Inferior parietal cortex (tissue), 1 donor: Measurements from ENCODE around the gene GNGT1.
"Not testable (repeated sequence)": the region's sequence is repeated elsewhere in the genome, so short reads cannot be mapped to it uniquely, and the experiment has no call there.

Experiments used
- DNase-seq: peaks from one replicate; pipeline ENCODE4 v3.0.0-alpha.2; 2016; ENCODE audit errors: extremely low spot score

The GNGT1 gene

DNA sequence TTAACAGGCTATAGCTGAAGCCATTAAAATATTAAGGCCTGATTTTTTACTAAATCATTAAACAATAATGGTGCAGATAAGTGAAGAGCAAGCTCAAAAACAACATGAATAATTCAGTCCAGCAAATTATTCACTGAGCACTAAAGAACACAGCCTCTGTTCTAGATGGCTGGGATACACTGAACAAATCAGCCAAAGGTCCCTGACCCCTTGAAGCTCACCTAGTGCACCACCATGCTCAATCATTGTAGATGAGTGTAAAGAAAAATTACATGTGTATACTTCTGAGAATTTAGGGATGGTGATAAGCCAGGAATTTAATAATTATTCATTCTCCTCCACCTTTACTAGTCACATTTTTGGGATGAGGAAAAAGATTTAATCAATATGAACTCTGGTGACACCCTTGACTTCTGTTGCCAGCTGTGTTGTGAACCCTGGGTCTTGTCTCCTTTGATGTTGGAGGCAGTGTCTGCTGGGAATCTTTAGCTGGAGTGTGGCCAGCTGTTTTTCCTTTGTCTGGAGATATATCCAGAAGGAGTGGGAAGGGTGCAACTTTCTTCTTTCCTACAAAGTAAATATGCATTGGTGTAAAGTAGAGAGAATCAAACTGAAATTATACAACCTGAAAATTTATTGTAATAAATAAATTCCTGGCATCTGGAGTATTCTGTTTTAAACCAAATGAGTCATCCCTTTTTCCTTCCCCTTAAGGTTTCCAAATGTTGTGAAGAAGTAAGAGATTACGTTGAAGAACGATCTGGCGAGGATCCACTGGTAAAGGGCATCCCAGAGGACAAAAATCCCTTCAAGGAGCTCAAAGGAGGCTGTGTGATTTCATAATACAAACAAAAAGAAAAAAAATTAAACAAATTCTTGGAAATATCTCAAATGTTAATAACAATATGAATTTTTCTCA is 4.0 kb downstream of the GNGT1 start:
- DNase-seq: no peak

DNA sequence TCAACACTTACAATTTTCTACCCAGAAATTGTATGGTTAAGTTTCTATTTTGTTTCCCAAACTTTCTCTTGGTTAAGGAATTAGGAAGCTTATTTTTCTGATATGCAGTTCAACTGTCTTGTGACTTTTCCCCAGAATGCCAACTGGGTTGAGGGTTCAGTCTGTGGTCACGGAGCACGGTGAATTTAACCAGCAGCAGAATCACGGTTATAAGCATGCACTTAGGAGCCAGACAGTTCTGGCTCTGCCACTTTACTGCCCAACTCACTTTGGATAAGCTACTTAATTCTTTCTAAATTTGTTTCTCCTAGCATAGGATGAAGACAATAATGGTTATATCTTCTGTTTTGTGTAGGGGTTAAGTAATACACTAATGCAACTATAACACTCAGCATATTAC is 4.9 kb downstream of the GNGT1 start:
- DNase-seq: not testable (repeated sequence)

DNA sequence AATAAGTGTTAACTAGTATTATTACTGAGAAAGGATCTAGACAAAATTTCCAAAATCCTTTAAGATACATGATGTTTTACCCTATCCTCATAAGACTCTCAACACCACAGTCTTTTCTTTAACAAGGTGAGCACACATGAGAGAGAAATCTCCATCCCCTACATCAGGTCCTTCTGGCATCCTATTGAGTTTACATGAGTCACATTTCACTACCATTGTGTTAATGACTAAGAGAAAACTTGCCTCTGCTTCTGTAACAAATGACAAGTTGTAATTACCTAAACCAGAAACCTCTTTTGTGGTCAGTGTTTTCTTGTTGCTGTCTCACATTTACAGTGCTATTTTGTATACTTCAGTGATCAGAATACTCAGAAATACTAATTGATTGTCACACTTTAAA is 5.3 kb downstream of the GNGT1 start:
- DNase-seq: not testable (repeated sequence)

DNA sequence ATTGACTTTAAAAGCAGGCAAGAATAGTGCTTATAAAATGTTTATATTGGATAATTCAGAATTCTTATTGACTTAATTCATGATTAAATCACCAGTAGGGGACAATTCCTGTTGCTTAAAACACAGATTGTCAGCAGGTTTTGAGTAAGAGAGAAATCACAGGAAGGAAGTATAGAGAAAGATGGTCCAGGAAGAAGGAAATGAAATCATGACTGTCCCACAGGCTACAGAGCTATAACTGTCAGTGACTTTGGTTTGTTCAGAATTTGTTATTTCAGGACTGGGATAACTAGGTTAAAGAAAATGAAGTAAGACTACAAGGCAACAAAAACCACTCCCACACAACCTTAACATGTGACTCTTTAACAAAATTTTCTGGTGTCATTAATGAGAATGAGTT is 6.8 kb downstream of the GNGT1 start:
- no peak for DNase-seq

DNA sequence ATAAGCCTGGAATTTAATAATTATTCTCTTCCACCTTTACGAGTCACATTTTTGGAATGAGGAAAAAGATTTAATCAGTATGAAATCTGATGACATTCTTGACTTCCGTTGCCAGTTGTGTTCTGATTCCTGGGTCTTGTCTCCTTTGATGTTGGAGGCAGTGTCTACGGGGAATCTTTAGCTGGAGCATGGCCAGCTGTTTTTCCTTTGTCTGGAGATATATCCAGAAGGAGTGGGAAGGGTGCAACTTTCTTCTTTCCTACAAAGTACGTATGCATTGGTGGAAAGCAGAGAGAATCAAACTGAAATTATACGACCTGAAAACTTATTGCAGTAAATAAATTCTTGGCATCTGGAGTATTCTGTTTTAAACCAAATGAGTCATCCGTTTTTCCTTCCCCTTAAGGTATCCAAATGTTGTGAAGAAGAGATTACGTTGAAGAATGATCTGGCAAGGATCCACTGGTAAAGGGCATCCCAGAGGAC is 8.3 kb downstream of the GNGT1 start:
- no peak for DNase-seq

DNA sequence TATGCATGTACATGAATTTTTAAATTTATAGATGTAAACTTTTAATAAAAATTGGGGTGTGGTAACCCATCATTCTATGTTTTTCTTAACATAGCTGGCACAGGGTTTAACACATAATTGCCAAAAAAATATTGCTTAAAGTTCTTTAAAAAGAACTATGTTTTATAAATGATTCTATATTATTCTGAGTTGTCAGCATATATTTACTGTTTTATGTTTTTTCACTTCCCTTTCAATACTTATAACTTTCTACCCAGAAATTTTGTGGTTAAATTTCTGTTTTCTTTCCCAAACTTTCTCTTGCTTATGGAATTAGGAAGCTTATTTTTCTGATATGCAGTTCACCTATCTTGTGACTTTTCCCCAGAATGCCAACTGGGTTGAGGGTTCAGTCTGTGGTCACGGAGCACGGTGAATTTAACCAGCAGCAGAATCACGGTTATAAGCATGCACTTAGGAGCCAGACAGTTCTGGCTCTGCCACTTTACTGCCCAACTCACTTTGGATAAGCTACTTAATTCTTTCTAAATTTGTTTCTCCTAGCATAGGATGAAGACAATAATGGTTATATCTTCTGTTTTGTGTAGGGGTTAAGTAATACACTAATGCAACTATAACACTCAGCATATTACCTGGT is 9.0 kb downstream of the GNGT1 start:
- DNase-seq: not testable (repeated sequence)

DNA sequence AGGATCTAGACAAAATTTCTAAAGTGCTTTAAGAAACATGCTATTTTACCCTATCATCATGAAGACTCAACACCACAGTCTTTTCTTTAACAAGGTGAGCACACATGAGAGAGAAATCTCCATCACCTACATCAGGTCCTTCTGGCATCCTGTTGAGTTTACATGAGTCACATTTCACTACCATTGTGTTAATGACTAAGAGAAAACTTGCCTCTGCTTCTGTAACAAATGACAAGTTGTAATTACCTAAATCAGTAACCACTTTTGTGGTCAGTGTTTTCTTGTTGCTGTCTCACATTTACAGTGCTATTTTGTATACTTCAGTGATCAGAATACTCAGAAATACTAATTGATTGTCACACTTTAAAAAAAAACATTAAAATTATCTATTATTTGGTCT is 9.5 kb downstream of the GNGT1 start:
- not testable (repeated sequence) for DNase-seq

DNA sequence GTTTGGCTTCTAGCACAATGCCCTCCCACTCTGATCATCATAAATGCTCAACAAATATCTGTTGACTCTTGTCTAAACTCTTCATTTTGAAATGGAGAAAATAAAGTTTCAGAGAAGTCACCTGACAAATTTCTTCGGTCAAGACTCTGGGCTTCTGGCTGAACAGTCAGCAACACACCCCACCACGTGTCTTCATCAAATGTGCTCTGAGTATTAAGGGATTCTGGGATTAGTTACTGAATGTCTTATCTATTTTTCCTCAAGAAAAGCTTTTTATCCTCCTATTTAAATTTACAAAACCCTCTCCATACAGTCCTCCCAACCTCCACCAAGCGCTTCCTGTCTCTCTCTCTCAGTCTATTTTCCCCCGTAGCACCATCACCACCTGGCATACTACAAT is 9.9 kb downstream of the GNGT1 start:
- not testable (repeated sequence) for DNase-seq

DNA sequence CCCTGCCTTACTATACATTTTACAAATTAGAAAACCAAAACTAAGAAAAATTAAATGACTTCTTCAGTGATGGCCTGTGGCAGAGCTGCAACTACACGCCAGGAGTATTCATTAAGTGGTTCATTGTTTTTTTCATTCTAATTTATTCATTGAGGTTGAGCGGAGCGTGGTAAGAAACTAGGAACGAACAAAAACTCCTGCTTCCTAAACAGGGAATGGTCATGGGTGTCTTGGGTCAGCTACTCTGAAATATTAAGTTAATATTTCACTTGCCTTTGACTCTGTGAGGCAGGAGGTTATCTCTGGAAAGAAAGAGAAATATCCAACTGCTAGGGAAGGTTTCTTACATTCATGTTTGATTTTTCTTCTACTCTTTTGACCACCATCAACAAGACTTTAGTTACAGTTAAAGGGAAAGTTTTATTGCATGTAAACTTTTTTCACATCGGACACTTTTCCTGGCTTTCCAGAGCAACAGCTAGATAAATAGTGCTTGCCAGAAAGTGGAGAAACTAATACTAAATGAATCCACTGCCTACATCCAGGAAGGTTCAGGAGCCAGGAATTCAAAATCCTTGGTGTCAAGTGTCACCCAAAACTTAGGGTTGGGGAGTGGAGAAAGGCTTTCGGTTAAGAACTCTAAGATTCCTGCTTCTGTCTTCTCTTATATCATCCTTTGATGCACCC is 14.3 kb downstream of the GNGT1 start:
- DNase-seq: no peak

DNA sequence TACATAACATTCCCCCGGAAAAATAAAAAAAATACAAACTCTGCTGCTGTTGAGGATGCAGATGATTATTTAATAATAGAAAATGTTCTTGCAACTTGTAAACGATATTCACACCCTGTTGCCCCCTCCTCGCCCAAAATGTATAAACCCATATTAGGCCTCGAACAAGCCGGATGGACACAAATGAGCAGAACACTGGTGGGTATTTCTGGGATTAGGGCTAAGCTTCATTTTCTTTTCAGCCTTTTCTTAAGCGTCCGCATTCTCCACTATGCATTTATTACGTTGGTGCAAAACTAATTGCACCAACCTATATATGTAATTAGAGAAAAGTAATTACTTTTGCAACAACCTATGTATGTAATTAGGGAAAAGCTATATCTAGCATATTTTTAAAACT is 14.8 kb downstream of the GNGT1 start:
- DNase-seq: no peak

DNA sequence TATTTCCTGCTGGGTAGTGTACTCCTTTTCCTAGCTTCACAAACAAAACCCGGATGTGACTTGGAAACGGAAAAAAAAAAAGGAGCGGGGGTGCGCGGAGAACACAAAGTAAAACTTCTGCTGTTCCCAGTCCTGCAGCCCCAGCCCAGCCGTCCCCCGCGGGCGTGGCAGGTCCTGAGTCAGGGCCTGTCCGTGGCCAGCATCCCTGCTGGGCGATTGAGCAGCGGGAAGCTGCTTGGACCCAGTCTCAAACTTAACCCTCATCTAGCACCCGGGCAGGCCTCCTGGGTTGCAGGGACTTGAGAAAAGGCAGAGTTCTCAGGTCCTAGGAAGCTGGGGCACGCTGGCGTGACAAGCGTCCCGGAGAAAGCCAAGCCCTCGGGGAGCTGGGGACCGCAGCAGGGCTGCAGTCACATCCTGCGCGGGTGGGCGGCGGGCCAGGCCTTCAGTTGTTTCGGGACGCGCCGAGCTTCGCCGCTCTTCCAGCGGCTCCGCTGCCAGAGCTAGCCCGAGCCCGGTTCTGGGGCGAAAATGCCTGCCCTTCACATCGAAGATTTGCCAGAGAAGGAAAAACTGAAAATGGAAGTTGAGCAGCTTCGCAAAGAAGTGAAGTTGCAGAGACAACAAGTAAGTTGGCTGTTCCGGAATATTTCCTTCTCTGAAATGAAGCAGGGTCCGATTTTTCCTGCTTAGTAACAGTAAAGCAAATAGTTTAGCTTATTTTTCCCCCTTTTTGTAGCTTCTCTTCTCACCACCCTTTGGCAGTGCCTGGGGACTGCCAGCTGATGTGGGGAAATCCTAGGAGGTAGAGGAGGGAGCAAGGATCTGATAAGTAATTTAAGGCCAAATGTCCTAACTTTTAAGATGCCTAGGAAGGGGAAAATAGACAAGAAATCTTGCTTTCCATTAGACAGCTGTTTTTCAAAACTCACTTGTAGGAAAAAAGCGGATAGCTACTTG is 15.5 kb downstream of the GNGT1 start, which contains the start of gene GNG11:
GNG11 (plus strand) TSS at position 129 of the 960 bp plus-strand sequence; CDS start at position 532, 403 bp downstream.
- DNase-seq: peak; percentile 18

DNA sequence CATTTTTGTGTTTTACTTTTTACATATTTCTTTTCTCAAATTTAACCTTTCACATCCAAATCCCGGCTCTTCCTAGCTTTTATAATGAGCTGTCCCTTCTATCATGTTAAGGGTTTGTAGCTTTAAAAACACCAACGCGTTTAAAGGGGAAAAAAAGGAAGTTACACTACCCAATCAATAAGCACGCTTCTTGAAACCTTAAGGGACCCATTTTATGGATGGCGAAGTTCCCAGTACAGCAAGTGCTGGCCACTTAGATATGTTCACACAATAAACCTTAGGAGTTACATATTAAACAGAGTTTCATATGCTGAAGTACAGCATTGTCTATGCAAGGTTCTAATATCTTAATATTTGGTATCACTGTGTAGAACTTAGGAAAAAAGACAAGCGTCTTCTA is 16.9 kb downstream of the GNGT1 start:
- DNase-seq: no peak

DNA sequence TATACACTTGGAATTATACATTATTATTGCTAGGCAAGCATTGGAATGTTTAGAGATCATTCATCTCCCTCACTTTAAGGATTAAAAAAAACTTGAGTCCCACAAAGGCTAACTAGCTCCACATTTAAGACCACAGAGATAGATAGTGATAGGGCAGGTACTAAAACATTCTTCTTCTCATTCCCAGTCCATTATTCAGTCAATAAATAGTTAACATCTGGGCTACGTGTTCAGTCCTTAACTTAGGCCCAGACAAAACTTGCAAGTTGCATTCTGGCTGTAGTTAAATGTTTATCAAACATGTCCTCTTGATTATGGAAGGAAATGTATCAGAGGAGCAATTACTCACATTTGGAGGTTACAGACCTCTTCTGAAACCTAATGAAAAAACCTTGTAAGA is 17.6 kb downstream of the GNGT1 start:
- no peak for DNase-seq

DNA sequence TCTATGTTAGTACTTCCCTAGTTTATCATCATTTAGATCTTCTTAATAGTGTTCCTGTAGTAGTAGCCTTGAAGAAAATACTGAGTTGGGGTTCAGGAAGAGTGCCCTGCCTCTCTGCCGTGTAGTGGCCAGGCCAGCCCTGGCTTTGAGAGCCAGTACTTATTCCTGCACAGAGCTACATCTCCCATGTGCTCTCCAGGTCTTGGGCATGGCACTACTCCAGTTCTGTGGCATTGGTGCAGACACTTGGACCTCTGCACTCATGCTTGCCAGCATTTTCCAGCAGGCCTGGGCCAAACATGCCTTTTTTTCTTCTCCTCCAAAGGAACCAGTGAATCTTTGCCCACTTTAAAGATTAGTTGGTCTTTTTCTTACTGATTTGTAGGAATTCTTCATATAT is 20.4 kb downstream of the GNGT1 start:
- no peak for DNase-seq

DNA sequence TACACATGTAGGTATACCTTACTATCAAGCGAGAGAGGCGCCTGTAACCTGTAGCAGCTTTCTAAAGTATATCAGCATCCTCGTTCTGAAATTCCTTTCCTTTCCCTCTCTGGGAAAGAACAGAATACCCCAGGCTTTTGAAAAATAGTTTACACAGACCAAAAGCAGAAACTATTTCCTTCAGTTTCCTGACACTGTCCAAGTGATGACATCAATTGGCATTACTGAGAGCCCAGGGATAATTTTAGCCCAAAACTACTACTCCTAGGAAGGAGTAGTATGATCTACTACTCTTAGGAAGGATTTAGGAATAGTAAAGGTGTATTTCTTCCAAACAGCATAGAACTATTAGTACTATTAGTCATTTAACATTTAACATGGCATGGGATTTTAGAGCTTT is 21.2 kb downstream of the GNGT1 start:
- DNase-seq: no peak

DNA sequence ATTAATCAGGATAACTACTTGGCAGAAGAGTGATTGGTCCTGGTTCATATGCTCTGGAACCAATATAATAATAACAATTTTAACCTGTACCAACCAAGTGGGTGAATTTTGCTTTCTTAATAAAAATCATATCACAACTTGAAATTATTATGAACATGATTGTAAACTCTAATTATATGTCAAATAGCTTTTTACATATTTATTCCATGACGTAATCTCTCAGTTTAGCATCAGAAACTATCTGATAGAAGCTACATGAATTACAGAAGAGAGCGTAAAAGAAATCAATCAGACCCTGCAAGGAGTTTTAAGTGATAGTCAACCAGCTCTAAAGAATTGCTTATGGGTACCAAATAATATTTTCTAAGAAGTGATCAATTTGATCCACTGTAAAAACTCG is 25.3 kb downstream of the GNGT1 start:
- DNase-seq: no peak

DNA sequence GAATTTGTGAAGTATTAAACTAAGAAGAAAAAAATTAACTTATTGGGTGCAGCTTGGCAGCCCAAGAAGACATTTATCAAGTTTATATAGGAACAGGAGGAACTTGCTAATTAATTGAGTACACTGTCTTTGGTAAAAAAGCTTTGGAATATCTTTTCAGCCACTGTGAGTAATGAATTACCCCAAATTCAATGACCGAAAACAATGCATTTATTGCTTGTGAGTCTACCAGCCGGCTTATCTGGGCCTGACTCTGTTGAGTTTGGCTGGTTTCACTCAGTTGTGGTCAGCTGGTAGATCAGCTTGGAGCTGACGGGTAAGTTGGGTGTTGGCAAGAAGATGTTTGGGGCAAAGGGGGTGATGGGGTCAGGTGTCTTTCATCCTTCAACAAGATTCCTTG is 26.8 kb downstream of the GNGT1 start:
- no peak for DNase-seq

DNA sequence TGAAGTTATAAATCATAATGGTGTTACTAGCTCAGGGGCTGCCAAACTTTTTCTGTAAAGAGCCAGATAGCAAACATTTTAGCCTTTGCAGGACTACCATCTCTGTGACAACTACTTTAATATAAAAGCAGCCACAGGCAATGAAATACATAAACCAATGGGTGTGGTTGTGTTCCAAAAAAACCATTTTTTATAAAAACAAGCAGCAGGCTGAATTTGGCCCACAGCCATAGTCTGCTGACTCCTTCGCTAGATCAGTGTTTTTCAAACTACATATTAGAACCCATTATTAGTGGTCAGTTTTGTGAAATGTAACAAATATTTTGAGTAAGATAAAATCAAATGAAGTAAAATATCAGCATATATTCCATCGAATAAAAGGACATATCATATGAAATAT is 28.7 kb downstream of the GNGT1 start:
- DNase-seq: no peak

DNA sequence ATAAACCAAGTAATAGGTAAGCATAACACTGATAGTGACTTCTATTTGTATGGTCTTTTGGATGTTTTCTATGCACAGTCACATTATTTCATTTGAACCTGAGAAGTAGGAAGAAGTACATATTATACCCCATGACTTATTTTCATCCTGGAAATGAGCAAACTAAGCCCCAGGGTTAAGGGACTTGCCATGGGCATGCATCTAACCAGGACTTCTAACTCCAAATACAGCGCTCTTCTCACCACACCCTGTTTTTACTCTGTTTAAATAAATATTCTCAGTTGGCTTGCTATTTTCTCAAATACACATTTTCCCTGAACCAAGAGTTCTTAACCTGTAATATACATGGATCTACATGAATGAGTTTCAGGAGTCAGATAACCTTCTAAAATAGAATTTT is 31.5 kb downstream of the GNGT1 start:
- DNase-seq: no peak

DNA sequence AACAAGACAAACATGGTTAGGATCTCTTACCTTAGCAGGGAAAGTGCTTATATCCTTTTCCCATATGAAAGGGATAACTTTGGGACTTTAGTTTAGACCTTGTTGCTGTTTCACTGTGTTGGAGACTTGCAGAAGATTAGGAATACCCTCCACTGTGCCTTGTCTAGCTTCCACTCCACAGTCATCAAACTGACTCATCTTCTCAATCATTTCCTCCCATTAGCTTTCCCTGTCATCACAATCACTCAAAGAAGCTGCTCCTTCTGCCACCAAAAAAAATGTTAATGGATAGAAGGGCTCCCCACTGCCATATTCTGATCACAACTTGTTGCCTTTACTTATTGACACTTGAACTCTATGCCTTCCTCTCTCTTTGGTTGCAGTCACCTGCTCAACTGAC is 31.9 kb downstream of the GNGT1 start:
- no peak for DNase-seq

DNA sequence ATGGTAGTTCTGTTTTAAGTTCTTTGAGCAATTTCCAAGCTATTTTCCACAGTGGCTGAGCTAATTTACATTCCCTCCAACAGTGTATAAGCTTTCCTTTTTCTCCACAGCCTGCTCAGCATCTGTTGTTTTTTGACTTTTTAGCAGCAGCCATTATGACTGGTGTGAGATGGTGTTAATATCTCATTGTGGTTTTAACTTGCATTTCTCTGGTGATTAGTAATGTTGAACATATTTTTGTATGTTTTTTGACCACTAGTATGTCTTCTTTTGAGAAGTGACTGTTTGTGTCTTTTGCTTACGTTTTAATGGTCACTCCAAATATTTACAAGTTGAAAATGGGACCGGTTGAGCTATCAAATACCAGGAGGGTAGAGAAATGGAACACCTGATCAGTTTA is 35.6 kb downstream of the GNGT1 start:
- DNase-seq: no peak
